GM21367 (cell line): ENCODE measurements around the gene CRELD2.

ENCODE experiments used
- ATAC-seq: cut with Tn5 transposase; IDR thresholded peaks from one replicate; pipeline ENCODE4 v1.9.1; 2021; ENCODE audit not compliant: unreplicated experiment

The CRELD2 gene

DNA sequence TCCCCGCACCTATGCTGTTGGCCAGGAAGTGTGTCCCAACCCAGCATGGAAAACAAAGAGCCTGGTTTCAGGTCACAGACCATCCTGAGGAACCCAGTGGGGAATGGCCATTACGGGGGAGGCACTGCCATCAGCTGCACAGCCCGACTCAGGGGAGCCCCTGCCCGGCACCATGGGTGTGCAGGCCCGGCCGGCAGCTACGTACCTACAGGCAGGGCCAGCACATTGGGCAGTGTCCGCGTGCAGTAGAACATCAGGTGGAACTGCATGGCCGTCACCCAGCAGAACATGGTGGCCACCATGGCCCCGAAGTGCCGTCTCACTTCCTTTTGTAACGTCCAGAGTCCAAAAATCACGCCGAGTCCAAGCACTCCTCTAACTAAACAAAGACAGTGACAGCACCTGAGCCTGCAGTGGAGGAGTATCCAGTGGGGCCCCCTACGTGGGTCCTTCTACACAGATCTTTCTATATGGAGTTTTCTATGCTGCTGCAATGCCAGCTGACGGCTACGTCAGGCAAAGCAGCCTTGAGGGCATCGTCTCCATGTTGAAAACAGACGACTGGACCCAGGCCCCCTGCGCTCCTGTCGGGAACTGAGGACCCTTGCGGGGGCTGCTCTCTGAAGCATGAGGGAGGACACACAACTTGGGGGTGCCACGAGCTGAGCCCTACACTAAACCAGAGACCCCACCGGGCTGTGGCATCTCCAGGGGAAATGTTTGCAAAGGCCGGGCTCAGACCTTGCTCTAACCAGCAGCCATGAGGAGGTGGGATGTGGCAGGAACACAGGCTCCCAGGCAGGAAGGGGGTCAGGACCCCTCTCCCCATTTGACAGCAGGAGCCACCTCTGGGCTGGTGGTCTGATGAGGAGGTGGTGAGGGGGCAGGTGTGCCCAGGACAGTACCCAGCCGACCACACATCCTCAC is 7.9 kb upstream of the CRELD2 start:
- no peak for ATAC-seq

DNA sequence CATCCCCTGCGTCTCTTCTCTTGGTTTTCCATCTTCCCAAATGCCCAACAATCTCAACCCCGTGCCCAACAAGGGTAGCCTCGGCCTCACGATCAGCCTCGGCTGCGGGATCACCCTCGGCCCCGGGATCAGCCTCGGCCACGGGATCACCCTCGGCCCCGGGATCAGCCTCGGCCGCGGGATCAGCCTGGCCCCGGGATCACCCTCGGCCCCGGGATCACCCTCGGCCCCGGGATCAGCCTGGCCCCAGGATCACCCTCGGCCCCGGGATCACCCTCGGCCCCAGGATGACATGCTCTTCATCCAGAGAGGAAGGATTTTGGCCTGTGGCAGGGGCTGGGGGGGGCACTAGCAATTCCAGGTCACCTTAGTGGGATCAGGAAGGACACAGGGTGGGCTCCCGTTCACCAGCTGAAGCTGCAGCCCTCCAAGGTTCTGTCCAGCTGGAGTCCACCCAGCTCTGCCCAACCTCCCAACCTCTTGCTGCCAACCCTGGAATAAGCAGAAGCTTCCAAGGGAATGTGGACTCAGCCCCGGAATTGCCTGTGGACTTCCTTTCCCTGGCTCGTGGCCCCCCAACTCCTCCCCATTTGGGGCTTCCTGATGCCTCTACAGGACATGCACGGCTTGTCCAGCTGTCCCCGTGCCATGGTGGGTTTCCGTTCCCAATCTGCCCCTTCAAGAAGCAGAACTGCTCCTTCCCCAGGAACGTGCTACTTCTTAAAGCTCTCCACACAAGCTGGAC is 6.4 kb upstream of the CRELD2 start:
- ATAC-seq, result no peak

DNA sequence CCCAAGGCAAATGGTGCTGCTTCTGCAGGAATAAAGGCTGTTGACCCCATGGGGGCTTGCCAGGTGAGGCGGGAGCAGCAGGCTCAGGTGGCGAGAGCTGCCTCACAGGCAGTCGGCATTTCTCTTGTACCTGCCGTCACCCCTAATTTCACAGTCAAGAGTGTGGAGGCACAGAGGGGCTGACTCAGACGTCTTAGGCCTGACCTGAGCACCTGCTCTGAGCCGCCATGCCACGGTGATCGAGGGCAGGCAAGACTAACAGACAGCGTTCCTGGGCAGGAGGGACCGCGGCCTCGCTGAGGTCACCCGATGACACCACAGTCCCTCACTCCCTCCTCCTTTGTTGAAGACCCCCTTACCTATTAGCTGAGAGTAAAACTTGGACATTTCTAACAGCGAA is 5.4 kb upstream of the CRELD2 start:
- no peak for ATAC-seq

DNA sequence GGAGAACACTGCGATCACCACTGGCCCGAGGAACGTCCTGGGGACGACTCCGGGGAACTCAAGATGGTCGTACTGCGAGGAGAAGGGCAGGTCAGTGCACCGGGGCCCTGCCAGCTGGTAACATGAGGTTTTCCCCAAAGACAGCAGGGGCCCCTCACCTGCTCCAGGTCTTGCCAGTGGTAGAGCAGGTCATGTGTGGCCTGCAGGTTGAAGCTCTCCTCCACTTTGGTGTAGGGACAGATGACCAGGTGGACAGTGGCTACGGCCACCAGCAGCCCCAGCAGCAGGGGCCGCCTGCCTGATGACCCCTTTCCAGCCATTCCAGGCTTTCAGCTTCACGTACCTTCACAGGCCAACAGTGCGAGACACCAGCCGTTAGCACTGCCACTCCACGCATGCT is 5.0 kb upstream of the CRELD2 start:
- ATAC-seq, result no peak

DNA sequence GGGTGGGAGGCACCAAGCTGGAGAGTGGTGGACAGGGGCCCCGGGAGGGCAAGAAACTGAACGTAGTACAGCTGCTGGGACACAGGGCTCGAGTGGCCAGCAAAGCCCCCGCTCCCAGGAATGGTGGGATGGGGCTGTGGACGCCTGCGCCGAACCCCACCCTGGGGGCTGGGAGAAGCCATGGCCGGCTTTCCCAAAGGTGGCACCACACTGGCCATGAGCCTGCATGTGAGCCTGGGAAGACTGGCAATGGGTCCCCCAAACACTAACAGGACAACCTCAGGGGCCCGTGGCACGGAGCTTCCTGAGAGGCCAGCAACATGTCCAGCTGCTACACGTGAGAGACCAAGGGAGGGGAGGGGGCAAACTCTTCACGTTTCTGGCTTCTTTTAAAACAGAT is 4.2 kb upstream of the CRELD2 start:
- ATAC-seq, result no peak

DNA sequence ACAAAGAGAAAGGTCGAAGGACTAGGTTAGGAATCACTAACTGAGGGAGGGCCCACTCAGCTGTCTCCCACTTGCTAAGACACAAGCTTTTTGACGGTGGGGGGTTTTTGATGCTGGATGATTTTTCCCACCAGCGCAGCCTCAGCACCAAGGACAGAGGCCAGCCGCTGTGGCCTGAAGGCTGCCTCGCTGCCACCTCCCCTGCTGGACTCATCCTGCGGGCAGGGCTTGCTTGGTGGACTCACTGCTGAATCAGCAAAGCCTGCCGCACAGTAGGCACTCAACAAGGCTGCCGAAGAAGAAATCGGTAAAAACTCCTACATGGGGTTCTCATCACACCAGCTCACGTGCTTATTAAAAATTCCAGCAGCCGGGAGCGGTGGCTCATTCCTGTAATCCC is 2.8 kb upstream of the CRELD2 start:
- no peak for ATAC-seq

DNA sequence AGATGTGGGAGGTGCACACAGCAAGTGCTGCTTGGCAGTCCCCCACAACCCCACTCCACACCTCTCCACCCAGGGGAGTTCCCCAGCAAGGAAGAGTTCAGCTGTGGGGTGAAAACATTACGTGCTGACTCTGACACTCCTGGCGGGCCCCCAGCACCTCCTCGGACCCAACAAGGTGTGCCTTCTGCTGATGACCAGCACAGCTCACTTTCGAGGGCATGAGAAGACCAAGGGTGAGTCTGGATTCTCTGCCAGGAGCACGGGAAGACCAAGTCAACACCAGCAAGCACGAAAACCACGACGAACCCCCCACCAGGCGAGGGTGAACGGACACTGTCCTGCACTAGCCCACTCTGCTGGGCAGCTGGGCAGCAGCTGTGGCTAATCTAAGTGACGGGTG is 1.6 kb upstream of the CRELD2 start:
- ATAC-seq, result no peak

DNA sequence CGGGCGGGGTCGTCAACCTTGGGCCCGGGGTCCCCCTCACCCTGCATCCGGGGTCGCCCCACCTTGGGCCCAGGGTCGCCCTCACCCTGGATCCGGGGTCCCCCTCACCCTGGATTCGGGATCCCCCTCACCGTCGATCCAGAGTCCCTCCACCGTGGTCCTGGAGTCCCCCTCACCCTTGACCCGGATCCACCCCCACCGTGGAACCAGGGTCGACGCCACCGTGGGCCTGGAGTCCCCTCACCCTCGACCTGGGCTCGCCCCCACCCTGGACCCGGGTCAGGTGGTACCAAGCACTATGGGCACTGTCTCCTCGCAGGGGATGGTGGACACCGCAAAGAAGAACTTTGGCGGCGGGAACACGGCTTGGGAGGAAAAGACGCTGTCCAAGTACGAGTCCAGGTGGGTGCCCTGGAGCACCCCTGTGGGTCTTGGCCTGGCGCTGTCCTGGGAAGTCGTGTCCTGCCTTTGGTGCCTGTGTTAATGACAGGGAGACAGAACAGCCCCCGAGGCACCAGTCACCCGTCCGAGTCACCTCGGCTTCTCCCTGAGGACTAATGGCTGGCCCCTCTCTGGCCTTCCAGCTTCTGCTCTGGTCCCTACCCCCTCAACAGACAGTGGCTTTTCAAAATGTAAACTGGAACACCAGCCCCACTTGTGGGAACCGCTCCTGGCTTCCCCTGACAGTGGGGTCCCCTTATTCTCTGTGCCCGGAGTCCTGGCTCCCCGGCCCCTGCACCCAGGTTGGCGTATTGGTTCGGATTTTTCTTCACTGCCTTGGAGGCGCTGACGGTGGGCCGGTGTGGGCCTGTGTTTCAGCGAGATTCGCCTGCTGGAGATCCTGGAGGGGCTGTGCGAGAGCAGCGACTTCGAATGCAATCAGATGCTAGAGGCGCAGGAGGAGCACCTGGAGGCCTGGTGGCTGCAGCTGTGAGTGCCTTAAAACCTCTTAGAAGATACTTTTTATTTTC is 762 bp downstream of the CRELD2 start:
- ATAC-seq, result no peak

DNA sequence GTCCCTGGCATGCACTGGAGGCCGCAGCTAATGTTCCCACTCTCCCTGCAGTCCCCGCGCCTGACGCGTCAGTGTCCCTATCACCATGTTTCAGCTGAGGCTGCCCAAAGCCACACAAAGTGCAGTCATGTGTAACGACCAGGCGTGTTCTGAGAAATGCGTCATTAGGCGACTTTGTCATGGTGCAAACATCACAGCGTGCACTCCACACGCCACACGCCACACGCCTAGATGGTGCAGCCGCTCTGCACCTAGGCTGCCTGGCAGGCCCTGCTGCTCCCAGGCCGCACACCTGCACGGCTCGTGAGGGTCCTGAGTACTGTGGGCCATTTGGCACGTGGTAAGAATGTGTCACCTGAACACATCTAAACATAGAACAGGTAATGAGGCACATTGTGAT is 2.4 kb downstream of the CRELD2 start:
- no peak for ATAC-seq

DNA sequence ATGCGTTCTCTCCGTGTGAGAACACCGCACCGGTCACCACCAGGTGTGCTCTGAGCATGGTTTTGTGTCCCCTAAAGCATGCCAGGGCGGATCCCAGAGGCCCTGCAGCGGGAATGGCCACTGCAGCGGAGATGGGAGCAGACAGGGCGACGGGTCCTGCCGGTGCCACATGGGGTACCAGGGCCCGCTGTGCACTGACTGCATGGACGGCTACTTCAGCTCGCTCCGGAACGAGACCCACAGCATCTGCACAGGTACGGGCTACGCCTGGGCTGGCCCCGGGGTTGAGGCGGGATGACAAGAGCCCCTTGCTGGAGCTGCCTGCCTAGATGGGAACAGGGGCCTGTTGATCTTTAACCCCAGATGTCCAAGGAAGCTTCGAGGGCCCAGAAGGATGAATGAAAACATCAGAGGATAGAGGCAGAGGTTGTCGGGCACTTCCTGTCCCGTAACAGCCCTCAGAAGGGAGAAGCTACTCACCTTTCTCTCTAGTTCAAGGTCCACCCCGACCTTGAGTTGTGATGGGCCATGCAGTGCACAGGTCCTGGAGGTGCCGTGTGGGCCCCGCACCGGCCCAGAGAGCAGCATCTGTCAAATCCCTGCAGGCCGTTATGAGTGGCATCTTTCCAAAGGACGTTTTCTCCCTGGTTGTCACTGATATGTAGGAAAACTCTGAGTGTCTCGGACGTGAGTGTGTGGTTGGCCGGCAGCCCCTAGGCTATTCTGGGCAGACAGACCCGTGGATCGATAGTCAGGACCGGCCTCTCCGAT is 3.3 kb downstream of the CRELD2 start:
- no peak for ATAC-seq

DNA sequence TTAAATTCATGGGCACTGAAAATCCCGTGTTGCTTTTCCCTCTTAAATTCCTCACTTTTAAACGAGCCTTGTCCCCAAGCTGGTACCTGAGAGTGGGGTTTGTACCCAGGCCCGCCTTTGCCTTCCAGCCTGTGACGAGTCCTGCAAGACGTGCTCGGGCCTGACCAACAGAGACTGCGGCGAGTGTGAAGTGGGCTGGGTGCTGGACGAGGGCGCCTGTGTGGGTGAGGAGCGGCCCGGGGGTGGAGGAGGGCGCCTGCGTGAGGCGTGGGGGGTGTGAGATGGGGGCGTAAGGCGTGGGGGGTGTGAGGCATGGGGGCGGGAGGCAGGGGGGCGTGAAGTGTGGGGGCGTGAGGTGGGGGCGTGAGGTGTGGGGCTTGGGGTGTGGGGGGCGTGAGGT is 4.0 kb downstream of the CRELD2 start:
- no peak for ATAC-seq

DNA sequence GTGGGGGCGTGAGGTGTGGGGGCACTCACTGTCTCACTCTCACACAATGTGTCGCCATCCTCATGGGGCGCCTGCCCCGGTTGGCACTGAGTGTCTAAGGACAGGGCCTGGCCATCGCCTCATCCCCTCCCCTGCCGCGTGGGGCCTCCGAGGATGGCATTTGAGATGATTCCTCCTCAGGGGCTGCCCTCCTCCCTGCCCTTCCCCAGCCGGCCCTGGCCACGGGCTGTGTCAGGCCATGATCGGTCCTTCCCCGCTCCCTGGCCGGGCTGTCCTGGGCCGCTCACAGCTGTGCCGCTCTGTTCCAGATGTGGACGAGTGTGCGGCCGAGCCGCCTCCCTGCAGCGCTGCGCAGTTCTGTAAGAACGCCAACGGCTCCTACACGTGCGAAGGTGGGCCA is 4.5 kb downstream of the CRELD2 start:
- no peak for ATAC-seq

DNA sequence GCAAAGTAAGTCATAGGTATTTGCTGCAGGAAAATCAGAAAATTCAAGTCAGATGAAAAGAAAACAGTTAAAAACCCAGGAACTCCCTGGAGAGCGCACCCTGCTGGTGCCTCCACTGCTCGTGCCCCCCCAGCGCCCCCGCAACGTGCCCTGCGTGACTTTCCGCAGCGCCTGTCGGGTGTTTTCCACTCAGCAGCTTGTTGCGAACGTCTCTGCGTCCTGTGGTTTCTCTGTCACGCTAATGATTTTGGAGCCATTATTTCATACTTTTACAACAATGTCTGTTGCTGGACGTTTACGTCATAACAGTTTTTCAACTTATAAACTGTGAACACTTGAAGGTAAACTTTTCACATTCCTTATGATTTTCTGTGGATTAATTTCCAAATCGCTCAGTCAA is 5.0 kb downstream of the CRELD2 start:
- ATAC-seq, result no peak

DNA sequence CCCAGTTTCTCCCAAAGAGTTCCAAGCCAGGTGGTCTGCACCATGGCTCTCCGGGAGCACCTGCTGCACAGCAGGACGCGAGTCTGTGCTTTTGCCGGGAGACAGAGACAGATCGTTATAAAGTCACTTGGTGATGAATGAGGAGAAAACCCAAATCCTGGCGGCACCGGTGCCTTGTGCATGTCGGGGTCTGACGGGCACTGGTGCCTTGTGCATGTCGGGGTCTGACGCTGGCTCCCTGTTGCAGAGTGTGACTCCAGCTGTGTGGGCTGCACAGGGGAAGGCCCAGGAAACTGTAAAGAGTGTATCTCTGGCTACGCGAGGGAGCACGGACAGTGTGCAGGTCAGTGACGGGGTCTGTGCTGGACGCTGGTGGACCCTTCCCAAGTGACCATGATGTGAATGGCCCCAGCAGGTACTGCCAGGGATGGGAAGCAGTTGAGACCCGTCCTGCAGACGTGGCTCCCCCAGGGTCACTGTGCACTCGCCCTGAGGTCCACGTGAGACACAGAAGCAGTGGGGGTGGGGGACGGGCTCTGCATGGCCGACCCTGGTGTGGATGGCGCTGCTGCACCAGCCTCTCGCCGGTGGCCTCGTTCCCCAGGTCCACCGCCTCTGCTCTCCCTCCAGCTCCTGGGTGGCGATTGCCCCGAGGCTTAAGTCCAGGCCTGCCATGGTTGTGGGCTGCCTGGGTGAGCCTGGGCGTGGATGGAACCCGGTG is 5.8 kb downstream of the CRELD2 start:
- ATAC-seq, result no peak

DNA sequence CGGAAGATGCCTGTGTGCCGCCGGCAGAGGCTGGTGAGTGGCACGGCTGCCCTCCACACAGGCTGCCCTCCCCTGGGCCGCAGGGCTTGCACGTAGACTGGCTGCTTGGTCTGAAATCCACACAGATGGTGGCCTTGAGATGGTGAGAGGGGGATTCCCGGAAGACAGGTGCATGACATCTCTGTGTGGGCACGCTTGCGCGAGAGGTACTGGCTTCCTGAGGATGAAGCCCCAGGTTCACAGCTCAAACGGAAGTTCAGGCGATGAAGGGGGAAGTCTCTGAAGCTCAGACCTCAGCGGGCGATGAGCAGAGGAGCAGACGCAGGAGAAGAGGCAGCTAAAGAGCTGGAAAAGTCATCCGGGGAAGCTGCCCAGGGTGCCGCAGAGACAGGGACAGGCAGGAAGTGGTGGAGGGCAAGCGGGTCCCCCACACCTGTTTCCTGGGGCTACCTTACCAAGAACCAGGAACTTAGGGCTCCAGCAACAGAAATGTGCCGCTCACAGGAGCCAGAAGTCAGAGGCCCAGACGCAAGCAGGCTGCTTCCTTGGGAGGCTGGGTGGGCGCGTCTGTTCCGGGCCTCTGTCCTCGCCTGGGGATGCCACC is 7.2 kb downstream of the CRELD2 start:
- ATAC-seq, result no peak

DNA sequence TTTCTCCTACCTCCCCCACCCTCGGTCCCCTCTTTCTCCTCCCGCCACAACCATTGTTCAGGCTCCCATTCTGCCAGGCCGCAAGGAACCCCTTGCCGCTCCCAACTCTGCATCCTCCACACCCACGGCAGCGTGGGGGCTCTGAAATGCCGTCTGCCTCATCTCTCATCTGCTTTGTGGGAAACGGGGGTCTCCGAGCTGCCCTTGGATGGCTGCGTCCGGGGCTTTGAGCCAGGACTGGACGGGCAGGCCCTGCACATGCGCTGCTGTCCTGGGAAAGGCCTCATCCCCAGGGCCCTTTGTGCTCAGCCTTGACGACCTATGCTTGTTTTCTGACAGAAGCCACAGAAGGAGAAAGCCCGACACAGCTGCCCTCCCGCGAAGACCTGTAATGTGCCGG is 8.5 kb downstream of the CRELD2 start:
- ATAC-seq, result no peak

DNA sequence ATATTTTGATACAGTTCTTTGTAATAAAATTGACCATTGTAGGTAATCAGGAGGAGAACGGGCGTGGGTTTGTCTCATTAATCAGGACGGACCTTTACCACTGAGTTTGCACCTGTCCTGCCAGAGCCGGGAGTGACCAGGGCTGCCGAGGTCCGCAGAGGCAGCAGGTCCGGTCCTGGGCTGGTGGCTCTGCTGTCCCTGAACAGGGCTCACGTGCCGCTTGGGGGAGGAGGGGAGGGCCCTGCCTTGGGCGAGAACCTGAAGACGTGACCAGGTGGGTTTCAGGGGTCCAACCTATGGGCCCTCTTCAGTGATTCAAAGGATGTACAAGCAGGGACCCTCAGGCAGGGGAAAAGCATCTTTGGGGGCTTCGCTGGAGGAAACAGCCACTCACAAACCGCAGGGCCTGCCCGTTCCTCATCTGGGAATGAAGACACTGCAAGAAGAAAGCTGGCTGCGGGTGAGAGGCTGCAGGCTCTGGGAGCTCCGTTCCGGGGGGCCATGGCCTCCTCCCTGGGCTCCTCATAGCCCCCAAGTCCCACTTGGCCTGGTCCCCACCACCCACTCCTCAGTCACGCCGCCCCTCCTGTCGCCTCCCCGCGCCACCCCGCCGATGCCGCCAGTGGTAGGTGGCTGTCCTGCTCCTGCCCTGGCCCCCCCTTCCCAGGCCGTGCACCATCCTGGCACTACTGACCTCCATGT is 9.2 kb downstream of the CRELD2 start:
- no peak for ATAC-seq

DNA sequence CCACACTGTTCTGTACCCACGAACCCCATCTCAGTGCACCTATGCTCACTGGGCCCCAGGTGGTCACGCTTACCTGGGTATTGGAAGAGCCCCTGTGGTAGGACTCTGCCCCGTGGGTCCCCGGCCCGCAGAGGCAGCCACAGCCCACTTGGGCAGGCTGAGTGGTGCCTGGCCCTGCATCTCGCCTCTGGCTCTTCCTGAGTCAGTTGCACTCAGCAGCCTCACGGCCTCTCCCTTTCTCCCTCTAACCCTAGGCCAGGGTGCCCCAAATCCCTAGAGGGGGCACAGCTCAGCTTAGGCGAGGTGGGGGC is 9.7 kb downstream of the CRELD2 start:
- no peak for ATAC-seq
